IMR-90 (cell line): ENCODE data around the gene CEP170. TPM values are rescaled to one million over a fixed set of nuclear protein-coding genes. Genes with fewer than 3 reads are reported as not detected.
A peak's percentile ranks its signal among the peaks of the same experiment; 100 is the strongest.

Source experiments
- ATAC-seq: fragments of 200-7000 bp; cut with Tn5 transposase; 2 replicates; pipeline ENCODE4 v1.9.1; 2020; ENCODE audit warnings: low read depth, mild to moderate bottlenecking, moderate library complexity
- BruUV-seq: library from RNA; stranded (reverse); fragments of 400-500 nt; replicated peaks from 2 replicates; lab custom pipeline; 2021; lab: Mats Ljungman, UMichigan
- CTCF ChIA-PET: fragments of 300-600 bp; formaldehyde crosslinking; extraction: SDS; loops from one replicate; lab custom pipeline; 2021; ENCODE audit warnings: antibody characterized with exemption; lab: Yijun Ruan, JAX
- POLR2A ChIA-PET: fragments of 300-600 bp; sonication (Branson Sonifier 250); formaldehyde crosslinking; loops from one replicate; lab custom pipeline; 2022; ENCODE audit warnings: antibody characterized with exemption; ENCODE audit not compliant: unreplicated experiment; lab: Charles Lee
- DNase-seq: peaks from one replicate; pipeline ENCODE4 v3.0.0; 2013
- H2AFZ ChIP-seq: replicated peaks from 2 replicates; pipeline ENCODE3; 2013; ENCODE audit warnings: low read length, mild to moderate bottlenecking; ENCODE audit not compliant: poor library complexity
- H2AK5ac ChIP-seq: 2 replicates; pipeline ENCODE4 v1.6.1; 2013; ENCODE audit warnings: low read depth, low read length, inconsistent platforms
- H2AK9ac ChIP-seq: replicated peaks from 2 replicates; pipeline ENCODE3; 2013; ENCODE audit warnings: mild to moderate bottlenecking, low read depth, low read length, moderate library complexity; ENCODE audit not compliant: poor library complexity
- H2BK120ac ChIP-seq: 2 replicates; pipeline ENCODE4 v1.6.1; 2013; ENCODE audit warnings: low read depth, low read length, inconsistent platforms
- H2BK15ac ChIP-seq: 3 replicates; pipeline ENCODE4 v1.6.1; 2013; ENCODE audit warnings: low read depth, low read length, inconsistent platforms
- H2BK20ac ChIP-seq: 2 replicates; pipeline ENCODE4 v1.6.1; 2013; ENCODE audit warnings: low read depth, mild to moderate bottlenecking, inconsistent platforms, low read length, moderate library complexity
- H2BK5ac ChIP-seq: 2 replicates; pipeline ENCODE4 v1.6.1; 2013; ENCODE audit warnings: mild to moderate bottlenecking, low read depth, low read length, inconsistent platforms; ENCODE audit not compliant: poor library complexity, severe bottlenecking
- H3K14ac ChIP-seq: replicated peaks from 2 replicates; pipeline ENCODE4 v1.6.1; 2013; ENCODE audit warnings: low read depth, low read length, inconsistent platforms
- H3K18ac ChIP-seq: 2 replicates; pipeline ENCODE4 v1.6.1; 2013; ENCODE audit warnings: low read depth, low read length, control low read depth
- H3K23ac ChIP-seq: 2 replicates; pipeline ENCODE4 v1.6.1; 2013; ENCODE audit warnings: low read depth, low read length, inconsistent platforms
- H3K27ac ChIP-seq: 2 replicates; pipeline ENCODE4 v1.5.1; 2013; ENCODE audit warnings: mild to moderate bottlenecking, control low read depth, low read length; ENCODE audit not compliant: insufficient read depth
- H3K27me3 ChIP-seq: 2 replicates; pipeline ENCODE4 v1.6.1; 2013; ENCODE audit warnings: low read length; ENCODE audit not compliant: control insufficient read depth, insufficient read depth
- H3K36me3 ChIP-seq: 2 replicates; pipeline ENCODE4 v1.6.1; 2013; ENCODE audit warnings: low read length, mixed read lengths; ENCODE audit not compliant: control insufficient read depth, insufficient read depth
- H3K4ac ChIP-seq: 2 replicates; pipeline ENCODE4 v1.6.1; 2013; ENCODE audit warnings: low read depth, low read length, inconsistent platforms
- H3K4me1 ChIP-seq: 2 replicates; pipeline ENCODE4 v1.6.1; 2013; ENCODE audit warnings: low read length, mixed read lengths; ENCODE audit not compliant: control insufficient read depth, insufficient read depth
- H3K4me2 ChIP-seq: 2 replicates; pipeline ENCODE4 v1.6.1; 2013; ENCODE audit warnings: low read depth, mild to moderate bottlenecking, control low read depth, low read length, moderate library complexity
- H3K4me3 ChIP-seq: 2 replicates; pipeline ENCODE4 v1.5.1; 2013; ENCODE audit warnings: low read depth, mild to moderate bottlenecking, control low read depth, low read length, moderate library complexity; ENCODE audit not compliant: insufficient read depth
- H3K56ac ChIP-seq: 2 replicates; pipeline ENCODE4 v1.6.1; 2013; ENCODE audit warnings: low read length, inconsistent platforms; ENCODE audit not compliant: insufficient read depth; ENCODE audit errors: extremely low read depth
- H3K79me1 ChIP-seq, 2 experiments: 2 replicates each; pipeline ENCODE4 v1.6.1; 2013; ENCODE audit warnings: low read length in 2 of 2, inconsistent platforms in 1 of 2, low read depth in 1 of 2
- H3K9ac ChIP-seq: 2 replicates; pipeline ENCODE4 v1.6.1; 2013; ENCODE audit warnings: low read depth, low read length, control low read depth
- H3K9me1 ChIP-seq: 2 replicates; pipeline ENCODE4 v1.6.1; 2013; ENCODE audit warnings: low read length, inconsistent platforms; ENCODE audit not compliant: insufficient read depth
- H3K9me3 ChIP-seq: 2 replicates; pipeline ENCODE4 v1.6.1; 2013; ENCODE audit warnings: low read length; ENCODE audit not compliant: control insufficient read depth, insufficient read depth
- H4K20me1 ChIP-seq: 2 replicates; pipeline ENCODE4 v1.6.1; 2013; ENCODE audit warnings: low read length, inconsistent platforms; ENCODE audit not compliant: insufficient read depth
- H4K5ac ChIP-seq: 2 replicates; pipeline ENCODE4 v1.6.1; 2013; ENCODE audit warnings: mild to moderate bottlenecking, low read depth, low read length, control low read depth
- H4K8ac ChIP-seq, 2 experiments: 2 replicates each; pipeline ENCODE4 v1.6.1; 2013; ENCODE audit warnings: low read depth in 2 of 2, low read length in 2 of 2, control low read depth in 1 of 2, inconsistent platforms in 1 of 2
- H4K91ac ChIP-seq: 2 replicates; pipeline ENCODE4 v1.6.1; 2013; ENCODE audit warnings: low read depth, low read length, inconsistent platforms; ENCODE audit not compliant: insufficient read depth
- MAFK ChIP-seq: IDR thresholded peaks from 2 replicates; pipeline ENCODE4 v1.6.1; 2012; ENCODE audit warnings: low read depth, low read length, improper control_type of control experiment
- MAZ ChIP-seq: IDR thresholded peaks from 2 replicates; pipeline ENCODE4 v1.6.1; 2012; ENCODE audit warnings: low read depth, mild to moderate bottlenecking, low read length, improper control_type of control experiment, moderate library complexity, borderline replicate concordance
- MXI1 ChIP-seq: IDR thresholded peaks from 2 replicates; pipeline ENCODE4 v1.6.1; 2012; ENCODE audit warnings: low read depth, mild to moderate bottlenecking, low read length, moderate library complexity, borderline replicate concordance
- WGBS, 2 experiments: methylation state at CpG; one replicate each; pipeline versions ENCODE4 v1.1.5 to v1.1.7; 2013; ENCODE audit warnings: missing lambda C conversion rate in 2 of 2; ENCODE audit not compliant: insufficient read length in 1 of 2; ENCODE audit errors: extremely low coverage in 2 of 2; 5-methylcytosine and 5-hydroxymethylcytosine counted together
- dilution Hi-C: fragments of 300-500 bp; cut with HindIII; formaldehyde crosslinking; loops from one replicate; pipeline ENCODE4 v1.14.3; 2018; ENCODE audit warnings: low sequenced_read_pairs; ENCODE audit not compliant: unreplicated experiment
- in situ Hi-C: fragments of 300-500 bp; cut with MboI; formaldehyde crosslinking; loops from 3 replicates; pipeline ENCODE4 v1.14.3; 2019; ENCODE audit warnings: low sequenced_read_pairs, inconsistent platforms, mixed read lengths
- intact Hi-C: fragments of 100-400 bp; cut with micrococcal nuclease; formaldehyde crosslinking; loops from 2 replicates; pipeline ENCODE4 v1.10.0; 2022
- polyA plus RNA-seq, 3 experiments: library from polyadenylated mRNA; depleted of rRNA; stranded (reverse); fragments of >200 nt; gene quantifications; 2 replicates each; pipeline ENCODE4 v1.2.3, GENCODE V29; 2012; ENCODE audit warnings: low replicate concordance in 1 of 3
- total RNA-seq: library from RNA; depleted of rRNA; stranded (reverse); fragments of >200 nt; gene quantifications from 2 replicates; pipeline ENCODE4 v1.2.3, GENCODE V29; 2012

Gene CEP170
- total and polyA plus RNA-seq, 2 of the 4 experiments (the other 2 are of a cell fraction), result 65.8 to 151 TPM

GRCh38 chr1:243254233-243254926, 701 bp downstream of the CEP170 start:
- peak overlapping the region; percentile 86 for H3K4me3 ChIP-seq
- peak overlapping the region; percentile 84 for H3K14ac ChIP-seq
- peak overlapping the region; percentile 89 for H3K18ac ChIP-seq
- peak overlapping the region; percentile 100 for H3K4me2 ChIP-seq
- H2BK20ac ChIP-seq, result no peak overlapping the region
- in situ Hi-C loops (no loop called here), dilution Hi-C loops (no loop called here), intact Hi-C loops (loop anchor here (5.0 kb wide), 3 partner anchors 37 to 73 kb away; no protein-coding TSS in a partner anchor)
- H4K20me1 ChIP-seq, result peaks cover 23% of the 10 kb centered on the region
- CTCF ChIA-PET, result no interaction called here
- H3K4ac ChIP-seq, result peak overlapping the region; percentile 92
- peaks cover 3% of the 10 kb centered on the region for H3K4me1 ChIP-seq
- peak overlapping the region; percentile 83 for H2AK5ac ChIP-seq
- H2BK15ac ChIP-seq, result peak overlapping the region; percentile 40; the same call in 1 of the 3 replicates
- peaks cover 0 to 6% of the 10 kb centered on the region in 2 experiments; a peak in 3 of 4 replicates for H3K79me1 ChIP-seq
- TF ChIP-seq MAFK (no peak), MAZ (0 out of 2 replicates have a peak, but pooled peaks have one; percentile 21), MXI1 (peak; percentile 65)
- peak overlapping the region; percentile 51 for H2BK120ac ChIP-seq
- no peaks in the 10 kb centered on the region for H3K9me3 ChIP-seq
- peak overlapping the region; percentile 91 for H3K56ac ChIP-seq
- H2AK9ac ChIP-seq, result peak overlapping the region; percentile 97
- DNase-seq (peak; percentile 48), ATAC-seq (peak; percentile 9)
- no peaks in the 10 kb centered on the region for H3K27me3 ChIP-seq
- H2AFZ ChIP-seq, result peak overlapping the region; percentile 95
- peak overlapping the region; percentile 92 for H2BK5ac ChIP-seq
- H3K9ac ChIP-seq, result peak overlapping the region; percentile 84
- peak overlapping the region; percentile 26; the same call in 1 of the 2 replicates for H4K5ac ChIP-seq
- no peaks in the 10 kb centered on the region for H3K9me1 ChIP-seq
- POLR2A ChIA-PET, result no interaction called here
- H4K8ac ChIP-seq, result peak overlapping the region; percentile 64 to 77; a peak in 3 of 4 replicates
- H4K91ac ChIP-seq, result peak overlapping the region; percentile 79
- peak overlapping the region; percentile 98 for H3K23ac ChIP-seq
- H3K36me3 ChIP-seq, result no peaks in the 10 kb centered on the region
- H3K27ac ChIP-seq, result peak overlapping the region; percentile 89
- 0% methylated on average over 3 of the region's 50 CpGs; no CpG with 5 or more reads in 1 of the 2 experiments for whole genome bisulfite sequencing, 2 experiments
- no TSS peak for BruUV-seq
